Tibial nerve (tissue), 4 donors: ENCODE results near the gene UQCC5. TPM values are rescaled to one million over a fixed set of nuclear protein-coding genes. Genes with fewer than 3 reads are reported as not detected.
A peak's percentile ranks its signal among the peaks of the same experiment; 100 is the strongest.

ENCODE experiments used
- DNase-seq, 2 donors: peaks; one replicate each; pipeline ENCODE4 v3.0.0-alpha.2; 2019; ENCODE audit warnings: low spot score in 2 of 2
- H3K27ac ChIP-seq, 4 donors: fragments of 200-600 bp; sonication (generic) in 3 of 4; one replicate each; pipeline ENCODE4 v1.5.1; 2017 to 2019; ENCODE audit warnings: mild to moderate bottlenecking in 1 of 4
- H3K27me3 ChIP-seq, 2 donors: fragments of 200-600 bp; sonication (generic) in 1 of 2; one replicate each; pipeline versions ENCODE4 v1.5.1 to v1.6.0; 2017 to 2019
- H3K36me3 ChIP-seq, 3 donors: fragments of 200-600 bp; sonication (generic); one replicate each; pipeline ENCODE4 v1.5.1; 2018 to 2019
- H3K4me1 ChIP-seq, 4 donors: fragments of 200-600 bp; sonication (generic) in 3 of 4; one replicate each; pipeline ENCODE4 v1.5.1; 2017 to 2019
- H3K4me3 ChIP-seq, 4 donors: fragments of 200-600 bp; sonication (generic) in 3 of 4; one replicate each; pipeline ENCODE4 v1.5.1; 2017 to 2019; ENCODE audit warnings: mild to moderate bottlenecking in 1 of 4, moderate library complexity in 1 of 4
- H3K9me3 ChIP-seq, 4 donors: fragments of 200-600 bp; sonication (generic) in 3 of 4; one replicate each; pipeline ENCODE4 v1.5.1; 2017 to 2019
- CTCF ChIP-seq, 5 experiments: fragments of 200-600 bp in 3 of 5; fragments of 450-650 bp in 2 of 5; sonication (generic) in 3 of 5; IDR thresholded peaks; one replicate each; pipeline ENCODE4 v1.5.1; 2016 to 2019; ENCODE audit warnings: antibody characterized with exemption in 5 of 5, mild to moderate bottlenecking in 3 of 5, moderate library complexity in 2 of 5
- EP300 ChIP-seq, 2 donors: sonication (generic); formaldehyde crosslinking; IDR thresholded peaks; one replicate each; pipeline ENCODE4 v1.6.1; 2017; ENCODE audit warnings: antibody characterized with exemption in 2 of 2, mild to moderate bottlenecking in 1 of 2
- POLR2A ChIP-seq, 2 donors: fragments of 450-650 bp; IDR thresholded peaks; one replicate each; pipeline ENCODE4 v1.6.1; 2017; ENCODE audit warnings: antibody characterized with exemption in 2 of 2, mild to moderate bottlenecking in 2 of 2, moderate library complexity in 2 of 2
- WGBS, 2 donors: methylation state at CpG; one replicate each; pipeline ENCODE4 v1.1.5; 2018; 5-methylcytosine and 5-hydroxymethylcytosine counted together
- total RNA-seq, 4 donors: library from RNA; depleted of rRNA; stranded (reverse); fragments of >200 nt; gene quantifications; one replicate each; pipeline ENCODE4 v1.1.0, GENCODE V29; 2016

The UQCC5 gene
- total RNA-seq, 4 donors from 2014 or later, result 1.2 to 23.9 (median 9.5) TPM

- H3K9me3 ChIP-seq, result no peaks in the 10 kb centered on the region
- peaks cover 0 to 78% (median 0%) of the 10 kb centered on the region in 3 donors for H3K36me3 ChIP-seq
- no peak overlapping the region for H3K27ac ChIP-seq
- no peaks in the 10 kb centered on the region for H3K27me3 ChIP-seq
- 87 to 90% methylated on average over 2 to 7 of the region's 8 CpGs for WGBS, 2 donors
- H3K4me3 ChIP-seq, result no peak overlapping the region
- peaks cover 0 to 34% (median 9%) of the 10 kb centered on the region in 4 donors for H3K4me1 ChIP-seq
- DNase-seq, result no peak
- TF ChIP-seq CTCF (IDR thresholded peaks at IDR 0.05) (no peak), EP300 (IDR thresholded peaks at IDR 0.05) (no peak), POLR2A (IDR thresholded peaks at IDR 0.05) (no peak)
Measured at GRCh38 chr3:52521488-52521824, 14.9 kb upstream of the UQCC5 start.

GRCh38 chr3:52521881-52522650 lies 14.3 kb upstream of the UQCC5 start:
- Histone ChIP-seq H3K27me3 (no peaks in the 10 kb centered on the region), H3K9me3 (no peaks in the 10 kb centered on the region), H3K27ac (no peak overlapping the region), H3K36me3 (peaks cover 0 to 78% (median 0%) of the 10 kb centered on the region in 3 donors), H3K4me3 (no peak overlapping the region), H3K4me1 (peaks cover 0 to 41% (median 9%) of the 10 kb centered on the region in 4 donors)
- WGBS, 2 donors, result 91 to 93% methylated on average over 21 to 31 of the region's 33 CpGs
- TF ChIP-seq CTCF (IDR thresholded peaks at IDR 0.05), result no peak
- TF ChIP-seq POLR2A (IDR thresholded peaks at IDR 0.05), result no peak
- TF ChIP-seq EP300 (IDR thresholded peaks at IDR 0.05), result no peak
- no peak for DNase-seq

GRCh38 chr3:52522651-52523251 lies 13.7 kb upstream of the UQCC5 start:
- no peak overlapping the region for H3K27ac ChIP-seq
- 92 to 93% methylated on average over 14 of the region's 14 CpGs for WGBS, 2 donors
- no peak overlapping the region for H3K4me3 ChIP-seq
- H3K9me3 ChIP-seq, result no peaks in the 10 kb centered on the region
- TF ChIP-seq POLR2A (IDR thresholded peaks at IDR 0.05), result no peak
- TF ChIP-seq CTCF (IDR thresholded peaks at IDR 0.05), result no peak
- TF ChIP-seq EP300 (IDR thresholded peaks at IDR 0.05), result no peak
- DNase-seq, result no peak
- H3K36me3 ChIP-seq, result peaks cover 0 to 79% (median 0%) of the 10 kb centered on the region in 3 donors
- H3K27me3 ChIP-seq, result no peaks in the 10 kb centered on the region
- H3K4me1 ChIP-seq, result peaks cover 0 to 45% (median 9%) of the 10 kb centered on the region in 4 donors

GRCh38 chr3:52523386-52524257 lies 12.8 kb upstream of the UQCC5 start:
- Histone ChIP-seq H3K9me3 (no peaks in the 10 kb centered on the region), H3K27ac (peak overlapping the region in 1 of 4 donors; percentile 67), H3K36me3 (peaks cover 0 to 87% (median 0%) of the 10 kb centered on the region in 3 donors), H3K4me3 (no peak overlapping the region), H3K4me1 (peaks cover 0 to 42% (median 6%) of the 10 kb centered on the region in 4 donors), H3K27me3 (no peaks in the 10 kb centered on the region)
- TF ChIP-seq EP300 (IDR thresholded peaks at IDR 0.05) (no peak), CTCF (IDR thresholded peaks at IDR 0.05) (no peak), POLR2A (IDR thresholded peaks at IDR 0.05) (no peak)
- DNase-seq, result peak in 1 of 2 donors; percentile 11
- 93% methylated on average over 17 to 20 of the region's 26 CpGs for WGBS, 2 donors
